Stimulated activated CD4-positive, alpha-beta T cell treated with anti-CD3 and anti-CD28 coated beads, Interleukin-4, amount 100 ng/mL, for 4 hours (primary cell): ENCODE data around the gene GMPPA.

Experiments
- DNase-seq, 2 experiments: peaks; one replicate each; pipeline ENCODE4 v3.0.0-alpha.2; 2020

GMPPA gene

DNA sequence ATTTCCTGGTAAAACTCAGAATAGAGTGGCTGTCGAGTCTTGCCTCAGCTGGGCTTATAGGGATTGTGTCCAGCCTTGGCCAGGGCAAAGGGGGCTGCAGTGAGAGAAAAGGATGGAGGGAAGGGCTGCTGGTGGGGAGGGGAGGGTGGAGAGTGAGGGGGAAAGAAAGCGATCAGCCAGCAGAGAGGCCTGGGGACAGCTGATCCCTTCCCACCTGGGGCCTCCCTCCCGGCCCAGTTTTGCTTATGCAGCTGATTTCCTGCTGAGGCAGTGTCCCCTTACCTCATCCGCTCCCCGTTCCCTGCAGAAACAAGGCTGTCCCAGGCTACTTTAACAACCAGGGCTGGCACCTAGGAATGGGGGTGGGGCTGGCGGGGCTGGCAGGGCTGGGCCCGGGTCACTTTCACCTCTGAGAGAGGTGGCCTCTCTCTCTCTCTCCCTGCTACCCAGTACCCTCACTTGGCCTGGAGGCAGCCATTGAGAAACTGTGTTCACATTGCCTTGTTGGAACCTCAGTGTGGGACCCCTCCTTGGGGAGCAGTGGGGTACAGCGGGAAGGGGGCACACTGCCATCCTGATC, 12.2 kb upstream of the GMPPA start:
- DNase-seq: no peak

DNA sequence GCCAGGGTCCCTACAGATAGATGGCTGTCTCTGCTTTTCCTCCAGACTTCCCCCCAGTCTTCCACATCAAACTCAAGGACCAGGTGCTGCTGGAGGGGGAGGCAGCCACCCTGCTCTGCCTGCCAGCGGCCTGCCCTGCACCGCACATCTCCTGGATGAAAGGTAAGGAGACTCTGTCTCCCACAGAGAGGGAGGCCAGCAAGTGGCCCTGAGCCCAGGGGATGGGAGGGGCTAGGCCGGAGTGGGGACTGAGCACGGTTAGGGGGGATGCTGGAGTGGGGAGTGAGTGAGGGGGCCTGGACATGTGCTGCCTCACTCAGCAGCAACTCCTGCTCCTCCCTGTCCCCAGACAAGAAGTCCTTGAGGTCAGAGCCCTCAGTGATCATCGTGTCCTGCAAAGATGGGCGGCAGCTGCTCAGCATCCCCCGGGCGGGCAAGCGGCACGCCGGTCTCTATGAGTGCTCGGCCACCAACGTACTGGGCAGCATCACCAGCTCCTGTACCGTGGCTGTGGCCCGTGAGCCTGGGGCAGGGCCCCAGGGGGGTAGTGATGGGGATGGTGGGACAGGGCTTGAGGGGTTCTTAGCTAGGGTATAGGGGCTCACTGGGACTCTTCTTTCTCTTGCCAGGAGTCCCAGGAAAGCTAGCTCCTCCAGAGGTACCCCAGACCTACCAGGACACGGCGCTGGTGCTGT, 10.4 kb upstream of the GMPPA start:
- no peak for DNase-seq

GRCh38 chr2:219488844-219489194, 9.9 kb upstream of the GMPPA start:
- no peak for DNase-seq

DNA sequence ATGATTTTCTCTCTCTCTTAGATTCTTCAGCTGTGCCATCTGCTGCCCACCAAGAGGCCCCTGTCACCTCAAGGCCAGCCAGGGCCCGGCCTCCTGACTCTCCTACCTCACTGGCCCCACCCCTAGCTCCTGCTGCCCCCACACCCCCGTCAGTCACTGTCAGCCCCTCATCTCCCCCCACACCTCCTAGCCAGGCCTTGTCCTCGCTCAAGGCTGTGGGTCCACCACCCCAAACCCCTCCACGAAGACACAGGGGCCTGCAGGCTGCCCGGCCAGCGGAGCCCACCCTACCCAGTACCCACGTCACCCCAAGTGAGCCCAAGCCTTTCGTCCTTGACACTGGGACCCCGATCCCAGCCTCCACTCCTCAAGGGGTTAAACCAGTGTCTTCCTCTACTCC, 9.4 kb upstream of the GMPPA start:
- no peak for DNase-seq

DNA sequence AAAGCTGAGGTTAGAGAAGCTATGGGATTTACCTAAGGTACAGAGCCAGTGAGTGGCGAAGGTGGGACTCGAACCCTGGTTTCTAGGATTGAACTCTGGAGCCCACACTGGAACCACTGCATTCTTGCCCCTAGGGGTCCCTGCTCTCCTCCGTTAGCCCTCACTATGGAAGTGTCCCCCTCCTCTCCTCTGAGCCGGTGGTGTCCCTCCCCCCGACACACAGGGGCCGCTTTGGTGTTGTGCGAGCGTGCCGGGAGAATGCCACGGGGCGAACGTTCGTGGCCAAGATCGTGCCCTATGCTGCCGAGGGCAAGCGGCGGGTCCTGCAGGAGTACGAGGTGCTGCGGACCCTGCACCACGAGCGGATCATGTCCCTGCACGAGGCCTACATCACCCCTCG, 8.5 kb upstream of the GMPPA start:
- no peak for DNase-seq

DNA sequence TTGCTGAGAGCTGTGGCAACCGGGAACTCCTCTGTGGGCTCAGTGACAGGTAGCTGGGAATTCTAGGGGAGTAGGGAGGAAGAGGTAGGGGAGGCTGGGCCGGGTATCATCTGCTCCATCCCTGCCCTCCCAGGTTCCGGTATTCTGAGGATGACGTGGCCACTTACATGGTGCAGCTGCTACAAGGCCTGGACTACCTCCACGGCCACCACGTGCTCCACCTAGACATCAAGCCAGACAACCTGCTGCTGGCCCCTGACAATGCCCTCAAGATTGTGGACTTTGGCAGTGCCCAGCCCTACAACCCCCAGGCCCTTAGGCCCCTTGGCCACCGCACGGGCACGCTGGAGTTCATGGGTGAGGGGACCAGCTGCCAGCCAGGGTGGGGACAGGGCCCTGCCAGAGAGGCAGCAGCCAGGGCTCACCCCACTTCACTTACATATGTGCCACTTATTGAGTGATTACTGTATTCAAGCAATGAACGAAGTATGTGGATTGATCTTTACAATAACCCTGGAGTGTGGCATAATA, 8.0 kb upstream of the GMPPA start:
- no peak for DNase-seq

GRCh38 chr2:219491278-219491963, 7.3 kb upstream of the GMPPA start:
- no peak for DNase-seq

GRCh38 chr2:219492575-219492974, 6.1 kb upstream of the GMPPA start:
- DNase-seq: no peak

GRCh38 chr2:219493086-219493485, 5.6 kb upstream of the GMPPA start:
- DNase-seq: no peak

- DNase-seq: no peak
Observed at GRCh38 chr2:219494952-219495530, 3.6 kb upstream of the GMPPA start.

- peak; percentile 40 to 45 for DNase-seq
Observed at GRCh38 chr2:219495531-219496122, 3.1 kb upstream of the GMPPA start.

DNA sequence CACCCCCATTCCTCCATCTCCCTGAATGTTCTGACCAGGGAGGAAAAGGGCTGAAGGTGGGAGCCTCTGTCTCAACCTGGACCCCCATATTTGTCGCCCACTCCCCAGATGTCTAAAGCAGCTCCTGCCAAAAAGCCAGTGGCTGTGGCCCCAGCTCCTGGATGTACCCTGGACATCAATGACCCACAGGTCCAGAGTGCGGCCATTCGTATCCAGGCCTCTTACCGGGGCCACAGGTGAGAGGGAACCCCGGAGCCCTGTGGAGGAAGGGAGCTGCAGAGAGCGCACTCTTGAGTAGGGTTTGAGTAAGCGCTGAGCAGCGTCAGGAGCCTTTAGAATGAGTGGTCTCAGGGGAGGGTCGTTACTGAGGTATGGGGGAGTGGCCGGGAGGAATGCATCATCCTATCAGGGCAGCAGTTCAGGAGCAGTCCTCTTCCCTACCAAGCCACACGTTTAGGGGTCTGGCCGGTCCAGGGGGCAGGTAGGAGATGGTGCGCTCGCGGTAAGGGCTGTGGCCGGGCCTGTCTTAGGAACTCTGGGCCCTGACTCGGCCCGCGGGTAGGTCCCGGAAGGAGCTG, 2.4 kb upstream of the GMPPA start:
- DNase-seq: no peak

DNA sequence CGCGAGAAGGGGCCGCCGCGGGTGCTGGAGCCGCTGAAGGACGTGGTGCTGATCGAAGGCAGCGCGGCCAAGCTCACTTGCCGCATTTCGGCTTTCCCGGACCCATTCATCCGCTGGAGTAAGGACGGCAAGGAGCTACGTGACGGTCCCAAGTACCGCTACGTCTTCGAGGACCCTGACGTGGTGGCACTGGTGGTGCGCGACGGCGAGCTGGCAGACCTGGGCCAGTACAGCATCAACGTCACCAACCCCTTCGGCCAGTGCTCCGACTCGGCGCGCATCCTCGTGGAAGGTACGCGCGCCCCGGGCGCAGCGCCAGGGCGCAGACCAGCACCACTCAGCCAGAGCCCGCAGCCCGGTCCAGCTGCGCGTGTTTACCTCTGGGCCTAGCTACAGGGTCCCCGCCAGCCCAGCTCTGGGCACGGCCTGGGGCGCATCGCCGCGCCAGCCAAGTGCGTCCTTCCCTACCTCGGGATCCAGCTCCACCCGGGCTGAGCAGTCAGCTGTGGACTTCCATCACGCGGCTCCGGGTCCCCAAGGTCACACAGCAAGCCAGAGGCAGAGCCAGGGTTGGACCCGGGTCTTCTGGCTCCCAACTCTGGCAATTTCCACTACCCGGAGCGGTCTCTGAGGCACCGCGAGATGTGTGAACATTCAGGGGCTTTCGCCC, 1.7 kb upstream of the GMPPA start:
- no peak for DNase-seq

GRCh38 chr2:219497495-219498279, 1.0 kb upstream of the GMPPA start:
- no peak for DNase-seq

DNA sequence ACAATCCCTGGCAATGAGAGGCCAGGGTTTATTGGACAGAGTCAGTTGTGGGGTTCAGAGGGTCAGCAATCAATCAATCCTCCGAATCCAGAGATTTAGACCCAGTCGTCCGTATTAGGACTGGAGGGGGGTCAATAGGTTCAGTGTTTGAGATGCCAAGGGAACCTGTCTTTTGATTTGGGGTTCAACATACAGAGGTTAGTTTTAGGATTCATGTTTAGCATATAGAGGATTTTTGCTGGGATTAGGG, 292 bp downstream of the GMPPA start:
- no peak for DNase-seq

- DNase-seq: no peak
Observed at GRCh38 chr2:219499555-219499954, 864 bp downstream of the GMPPA start.

- no peak for DNase-seq
Observed at GRCh38 chr2:219500135-219500534, 1.4 kb downstream of the GMPPA start.

DNA sequence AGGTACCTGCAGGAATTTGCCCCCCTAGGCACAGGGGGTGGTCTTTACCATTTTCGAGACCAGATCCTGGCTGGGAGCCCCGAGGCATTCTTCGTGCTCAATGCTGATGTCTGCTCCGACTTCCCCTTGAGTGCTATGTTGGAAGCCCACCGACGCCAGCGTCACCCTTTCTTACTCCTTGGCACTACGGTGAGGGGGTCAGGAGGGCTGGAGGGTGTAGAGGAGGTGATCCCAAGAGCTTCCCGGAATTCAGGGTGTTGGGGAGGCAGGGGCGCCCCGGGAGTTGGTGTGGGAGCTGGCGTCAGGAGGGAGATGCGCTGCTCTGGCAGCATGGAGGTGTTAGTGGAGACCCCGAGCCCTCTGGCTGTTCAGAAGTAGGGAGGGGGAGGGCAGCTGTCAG, 3.2 kb downstream of the GMPPA start:
- DNase-seq: no peak

DNA sequence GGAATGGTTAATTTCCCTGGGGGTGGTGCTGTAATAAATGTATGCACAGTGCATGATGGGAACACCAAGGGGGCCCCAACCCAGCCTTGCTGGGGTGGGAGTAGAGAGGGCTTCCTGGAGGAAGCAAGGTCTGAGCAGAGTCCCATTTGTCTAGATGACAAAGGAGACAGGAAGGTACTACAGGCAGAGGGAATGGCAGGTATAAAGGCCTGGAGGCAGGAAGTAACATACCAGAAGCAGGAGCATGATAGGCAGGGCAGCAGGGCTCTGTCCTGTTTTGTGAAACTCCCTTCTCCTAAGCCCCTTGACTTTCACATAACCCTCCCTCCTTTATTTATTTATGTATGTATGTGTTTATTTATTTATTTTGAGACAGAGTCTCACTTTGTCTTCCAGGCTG, 3.9 kb downstream of the GMPPA start:
- no peak for DNase-seq

DNA sequence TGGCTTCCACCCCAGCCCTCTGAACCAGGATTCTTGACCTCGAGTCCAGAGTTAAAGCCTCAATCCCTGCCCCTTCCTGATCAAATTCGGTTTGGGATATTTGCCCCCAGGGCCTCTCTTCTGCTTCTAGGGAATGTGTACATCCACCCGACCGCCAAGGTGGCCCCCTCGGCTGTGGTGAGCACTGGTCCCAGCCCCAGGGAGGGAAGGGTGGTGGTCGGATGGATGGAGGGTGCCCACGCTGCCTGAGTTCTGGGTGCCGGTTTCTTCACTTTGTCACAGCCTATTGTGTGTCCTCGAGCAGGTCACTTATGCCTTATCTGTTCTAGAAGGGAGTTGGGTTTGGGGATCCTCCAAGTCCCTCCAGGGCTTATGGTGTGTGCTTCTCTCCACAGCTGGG, 6.9 kb downstream of the GMPPA start:
- no peak for DNase-seq

GRCh38 chr2:219506153-219506801, 7.6 kb downstream of the GMPPA start:
- no peak for DNase-seq
